Ascending aorta (tissue), 2 donors: ENCODE measurements around the gene NACC2. TPM values are rescaled to one million over a fixed set of nuclear protein-coding genes. Genes with fewer than 3 reads are reported as not detected.

Experiments used
- DNase-seq, 2 donors: peaks; one replicate each; pipeline ENCODE4 v3.0.0-alpha.2; 2019; ENCODE audit warnings: low spot score in 2 of 2
- H3K27ac ChIP-seq, 2 donors: fragments of 200-600 bp; sonication (generic); one replicate each; pipeline ENCODE4 v1.5.1; 2016 to 2017; ENCODE audit warnings: mild to moderate bottlenecking in 1 of 2
- H3K27me3 ChIP-seq: fragments of 200-600 bp; sonication (generic); one replicate; pipeline ENCODE4 v1.5.1; 2017
- H3K36me3 ChIP-seq, 2 donors: fragments of 200-600 bp; sonication (generic); one replicate each; pipeline ENCODE4 v1.5.1; 2016
- H3K4me1 ChIP-seq, 2 donors: fragments of 200-600 bp; sonication (generic); one replicate each; pipeline ENCODE4 v1.5.1; 2016 to 2017; ENCODE audit warnings: mild to moderate bottlenecking in 1 of 2
- H3K4me3 ChIP-seq, 2 donors: fragments of 200-600 bp; sonication (generic); one replicate each; pipeline ENCODE4 v1.5.1; 2016 to 2017; ENCODE audit warnings: mild to moderate bottlenecking in 1 of 2
- H3K9me3 ChIP-seq, 2 donors: fragments of 200-600 bp; sonication (generic); one replicate each; pipeline ENCODE4 v1.5.1; 2016
- CTCF ChIP-seq, 3 experiments: fragments of 200-600 bp in 2 of 3; fragments of 450-650 bp in 1 of 3; sonication (generic) in 2 of 3; IDR thresholded peaks; one replicate each; pipeline ENCODE4 v1.5.1; 2016 to 2019; ENCODE audit warnings: antibody characterized with exemption in 3 of 3, mild to moderate bottlenecking in 1 of 3, moderate library complexity in 1 of 3
- intact Hi-C: fragments of 100-400 bp; cut with DNase I; formaldehyde crosslinking; loops from one replicate; pipeline ENCODE4 v1.15.1; 2023
- total RNA-seq: library from RNA; depleted of rRNA; stranded (reverse); fragments of >200 nt; gene quantifications from one replicate; pipeline ENCODE4 v1.1.0, GENCODE V29; 2016

Gene NACC2
- total RNA-seq, 1 donor from 2014 or later = 72.2 TPM

DNA sequence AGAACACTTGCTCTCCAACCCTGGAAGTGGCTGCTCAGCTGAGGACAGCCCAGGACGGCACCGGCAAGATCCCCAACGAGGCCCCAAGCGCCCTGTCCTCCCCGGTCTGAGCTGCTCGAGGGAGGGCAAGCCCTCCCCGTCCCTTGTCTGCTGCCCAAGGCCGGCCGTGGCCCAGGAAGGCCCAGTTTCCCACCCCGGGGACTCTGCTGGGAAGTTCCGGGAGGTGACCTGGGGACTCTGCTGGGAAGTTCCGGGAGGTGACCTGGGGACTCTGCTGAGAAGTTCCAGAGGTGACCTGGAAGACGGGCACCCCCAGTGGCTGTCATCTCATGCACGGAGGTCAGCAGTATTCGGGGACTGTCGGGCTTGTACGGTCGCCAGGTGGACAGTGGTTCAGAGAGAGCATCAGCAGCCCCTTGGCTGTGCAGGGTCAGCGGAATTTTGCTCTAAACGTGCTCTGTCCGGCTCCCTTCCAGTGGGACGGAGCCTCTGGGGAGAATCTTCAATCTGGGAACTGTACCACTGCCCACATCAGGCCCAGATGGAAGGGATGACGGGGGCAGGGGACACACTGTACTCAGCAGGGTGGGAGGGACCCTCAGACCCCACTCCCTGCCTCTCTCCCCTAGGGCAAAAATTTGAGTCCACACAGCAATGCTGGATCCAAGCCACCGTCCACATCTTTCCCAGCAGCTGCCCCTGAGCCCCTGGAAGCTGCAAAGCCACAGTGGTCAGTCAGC lies 7.2 kb downstream of the NACC2 start:
- peak overlapping the region in 1 of 2 donors; percentile 3 for H3K4me3 ChIP-seq
- intact Hi-C loops = no loop called here
- no peak for DNase-seq

DNA sequence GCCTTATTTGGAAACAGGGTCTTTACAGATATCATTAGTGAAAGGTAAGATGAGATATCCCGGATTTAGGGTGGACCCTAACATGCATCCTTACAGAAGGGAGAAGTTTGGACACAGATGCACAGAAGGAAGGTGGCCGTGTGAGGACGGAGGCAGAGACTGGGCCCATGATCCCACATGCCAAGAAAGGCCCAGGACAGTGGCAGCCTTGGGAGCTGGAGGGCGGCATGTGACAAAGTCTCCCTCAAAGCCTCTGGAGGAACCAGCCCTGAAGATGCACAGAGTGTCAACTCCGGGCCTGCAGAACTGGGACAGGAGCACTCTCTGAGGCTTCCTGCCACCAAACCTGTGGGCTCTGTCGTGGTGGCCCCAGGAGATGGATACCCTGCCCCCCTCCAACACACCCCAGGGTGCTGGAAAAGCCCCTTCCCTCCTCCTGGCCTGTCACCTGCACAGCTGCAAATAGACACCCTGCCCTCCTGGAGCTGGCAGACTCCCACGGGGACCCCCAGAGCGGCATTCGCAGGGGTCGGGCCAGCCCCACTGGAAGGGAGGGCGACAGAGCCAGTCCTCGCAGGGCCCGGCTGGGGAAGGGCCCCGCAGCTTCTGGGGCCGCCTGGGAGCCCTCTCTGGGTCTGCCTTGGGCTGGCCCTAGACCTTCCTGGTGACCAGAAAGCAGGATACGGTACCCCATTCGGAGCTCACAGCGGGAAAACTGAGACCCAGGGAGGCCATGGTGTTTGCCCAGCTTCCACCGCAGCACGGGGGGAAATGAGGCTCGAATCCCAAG lies 7.9 kb downstream of the NACC2 start:
- H3K27ac ChIP-seq = peak overlapping the region; percentile 83 to 90
- peak overlapping the region in 1 of 2 donors; percentile 46 for H3K4me3 ChIP-seq
- H3K27me3 ChIP-seq = no peaks in the 10 kb centered on the region
- H3K9me3 ChIP-seq = no peaks in the 10 kb centered on the region
- DNase-seq = no peak
- peaks cover 30 to 65% of the 10 kb centered on the region in 2 donors for H3K4me1 ChIP-seq
- TF ChIP-seq CTCF (IDR thresholded peaks at IDR 0.05) = no peak
- no peaks in the 10 kb centered on the region for H3K36me3 ChIP-seq
- intact Hi-C loops = no loop called here

More for the DNA sequence above, 7.2 kb downstream of the NACC2 start:
- Histone ChIP-seq H3K27me3 (no peaks in the 10 kb centered on the region), H3K4me1 (peaks cover 37 to 70% of the 10 kb centered on the region in 2 donors), H3K36me3 (no peaks in the 10 kb centered on the region), H3K27ac (peak overlapping the region; percentile 83 to 90), H3K9me3 (no peaks in the 10 kb centered on the region)
- TF ChIP-seq CTCF (IDR thresholded peaks at IDR 0.05) = no peak

DNA sequence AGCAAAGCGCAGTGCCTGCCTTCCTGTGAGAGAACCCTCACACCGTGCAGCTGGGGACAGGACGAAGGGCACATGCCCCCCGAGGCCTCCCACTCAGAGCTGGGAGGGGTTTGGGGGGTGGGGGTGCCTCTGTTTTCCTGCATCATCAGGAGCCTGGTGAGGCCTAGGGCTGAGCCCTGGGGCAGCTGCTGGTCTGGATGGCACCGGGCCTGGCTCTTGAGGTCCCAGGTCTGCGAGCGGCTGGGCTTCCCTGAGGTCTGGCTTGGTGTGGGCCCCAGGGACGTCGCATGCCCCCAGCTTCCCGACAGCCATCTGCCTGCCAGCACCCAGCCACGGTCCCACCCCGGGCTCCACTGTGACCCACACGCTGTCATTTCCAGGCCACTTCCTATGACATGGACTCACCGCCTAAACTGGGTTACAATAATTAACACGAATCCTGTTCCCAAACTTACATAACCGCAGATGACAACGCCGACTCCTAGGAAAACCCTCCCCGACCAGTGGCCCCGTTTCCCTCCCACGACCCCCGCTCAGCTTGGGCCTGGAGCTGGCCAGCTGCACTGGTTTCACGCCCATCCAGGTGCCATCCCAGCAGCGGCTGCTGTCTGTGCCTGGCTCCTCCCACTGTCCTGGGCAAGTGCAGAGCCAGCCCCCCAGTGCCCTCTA lies 8.7 kb downstream of the NACC2 start:
- Histone ChIP-seq H3K27ac (peak overlapping the region; percentile 83 to 90), H3K9me3 (no peaks in the 10 kb centered on the region), H3K4me1 (peaks cover 27 to 65% of the 10 kb centered on the region in 2 donors), H3K4me3 (peak overlapping the region in 1 of 2 donors; percentile 46), H3K36me3 (no peaks in the 10 kb centered on the region), H3K27me3 (no peaks in the 10 kb centered on the region)
- TF ChIP-seq CTCF (IDR thresholded peaks at IDR 0.05) = no peak
- intact Hi-C loops = no loop called here
- DNase-seq = no peak

DNA sequence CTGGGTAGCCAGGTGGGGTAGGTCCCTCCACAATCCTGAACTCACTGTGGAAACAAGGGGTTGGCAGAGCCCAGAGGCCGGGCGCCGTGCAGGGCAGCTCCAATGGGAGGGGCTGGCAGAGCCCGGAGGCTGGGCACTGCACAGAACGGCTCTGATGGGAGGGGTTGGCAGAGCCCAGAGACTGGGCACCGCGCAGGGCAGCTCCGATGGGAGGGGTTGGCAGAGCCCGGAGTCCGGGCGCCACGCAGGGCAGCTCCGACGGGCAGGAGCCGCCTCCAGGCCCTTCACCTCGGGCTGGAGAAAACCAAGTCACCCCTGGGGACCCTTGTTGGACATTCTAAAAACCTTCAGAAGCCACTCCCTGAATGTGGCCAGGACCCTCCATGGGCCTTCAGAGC lies 9.3 kb downstream of the NACC2 start:
- Histone ChIP-seq H3K27ac (peak overlapping the region; percentile 83 to 90), H3K4me1 (peaks cover 27 to 66% of the 10 kb centered on the region in 2 donors), H3K27me3 (no peaks in the 10 kb centered on the region), H3K4me3 (peak overlapping the region in 1 of 2 donors; percentile 46), H3K36me3 (no peaks in the 10 kb centered on the region), H3K9me3 (no peaks in the 10 kb centered on the region)
- peak in 1 of 2 donors; percentile 86 for DNase-seq
- no peak for TF ChIP-seq CTCF (IDR thresholded peaks at IDR 0.05)
- intact Hi-C loops = no loop called here

GRCh38 chr9:136084063-136084944 lies 10.8 kb downstream of the NACC2 start:
- intact Hi-C loops = no loop called here
- Histone ChIP-seq H3K9me3 (no peaks in the 10 kb centered on the region), H3K4me3 (no peak overlapping the region), H3K4me1 (peaks cover 31 to 69% of the 10 kb centered on the region in 2 donors), H3K36me3 (no peaks in the 10 kb centered on the region), H3K27ac (no peak overlapping the region), H3K27me3 (no peaks in the 10 kb centered on the region)
- no peak for TF ChIP-seq CTCF (IDR thresholded peaks at IDR 0.05)
- DNase-seq = no peak
